ENCODE data around the gene CYP2E1.
"Not testable (repeated sequence)": the region's sequence is repeated elsewhere in the genome, so short reads cannot be mapped to it uniquely, and the experiment has no call there.

Gene CYP2E1

DNA sequence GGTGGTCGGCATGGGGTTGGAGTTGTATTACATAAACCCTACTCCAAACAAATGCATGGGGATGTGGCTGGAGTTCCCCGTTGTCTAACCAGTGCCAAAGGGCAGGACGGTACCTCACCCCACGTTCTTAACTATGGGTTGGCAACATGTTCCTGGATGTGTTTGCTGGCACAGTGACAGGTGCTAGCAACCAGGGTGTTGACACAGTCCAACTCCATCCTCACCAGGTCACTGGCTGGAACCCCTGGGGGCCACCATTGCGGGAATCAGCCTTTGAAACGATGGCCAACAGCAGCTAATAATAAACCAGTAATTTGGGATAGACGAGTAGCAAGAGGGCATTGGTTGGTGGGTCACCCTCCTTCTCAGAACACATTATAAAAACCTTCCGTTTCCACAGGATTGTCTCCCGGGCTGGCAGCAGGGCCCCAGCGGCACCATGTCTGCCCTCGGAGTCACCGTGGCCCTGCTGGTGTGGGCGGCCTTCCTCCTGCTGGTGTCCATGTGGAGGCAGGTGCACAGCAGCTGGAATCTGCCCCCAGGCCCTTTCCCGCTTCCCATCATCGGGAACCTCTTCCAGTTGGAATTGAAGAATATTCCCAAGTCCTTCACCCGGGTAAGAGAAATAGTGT lies at the start of gene CYP2E1:
Gene CYP2E1 (plus strand): TSS at position 407 of the 632 bp plus-strand sequence. CDS start 33 bp downstream, at position 440.
- in situ Hi-C loops (cut with HindIII; ENCODE audit: low pct_unique_long_range_greater_than_20kb, low sequenced_read_pairs) = no loop called here
- no peak for DNase-seq (ENCODE audit: low read depth in 1 of 2, low spot score in 1 of 2)

DNA sequence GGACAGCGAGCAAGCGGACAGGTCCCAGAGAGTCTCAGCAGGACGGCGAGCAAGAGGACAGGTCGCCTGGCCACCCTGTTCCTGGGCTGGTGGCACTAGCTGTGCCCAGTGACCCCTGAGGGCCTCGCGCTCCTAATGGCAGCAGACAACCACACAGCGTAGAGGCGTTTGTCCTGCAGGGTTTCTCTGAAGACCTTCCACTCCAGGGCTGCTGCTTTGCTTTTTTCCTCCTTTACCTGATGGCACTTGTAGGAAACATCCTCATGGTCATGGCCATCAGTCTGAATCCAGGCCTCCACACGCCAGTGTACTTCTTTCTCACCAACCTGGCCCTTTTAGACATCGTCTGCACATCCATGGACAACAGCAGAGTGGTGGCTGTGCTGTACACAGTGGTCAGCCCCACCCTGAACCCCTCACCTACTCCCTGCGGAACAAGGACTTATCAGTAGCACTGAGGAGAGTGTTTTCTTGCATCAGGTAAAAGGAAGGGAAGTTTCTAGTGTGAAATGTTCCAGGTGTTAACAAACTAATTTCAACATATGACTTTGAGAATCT lies 46.0 kb upstream of the CYP2E1 start:
- in situ Hi-C loops (cut with HindIII; ENCODE audit: low pct_unique_long_range_greater_than_20kb, low sequenced_read_pairs) = no loop called here
- TF ChIP-seq JUND (IDR thresholded peaks at IDR 0.05; ENCODE audit: low read depth) = no peak
- no peak for DNase-seq (ENCODE audit: low read depth in 1 of 2, low spot score in 1 of 2)

More for the DNA sequence above, at the start of gene CYP2E1:
- TF ChIP-seq JUND (IDR thresholded peaks at IDR 0.05; ENCODE audit: low read depth) = no peak

- DNase-seq (ENCODE audit: low read depth in 1 of 2, low spot score in 1 of 2) = no peak
- TF ChIP-seq JUND (IDR thresholded peaks at IDR 0.05; ENCODE audit: low read depth) = no peak
- in situ Hi-C loops (cut with HindIII; ENCODE audit: low pct_unique_long_range_greater_than_20kb, low sequenced_read_pairs) = no loop called here
Measured at GRCh38 chr10:133481657-133482056, 45.5 kb upstream of the CYP2E1 start.

- TF ChIP-seq JUND (IDR thresholded peaks at IDR 0.05; ENCODE audit: low read depth) = no peak
- no peak for DNase-seq (ENCODE audit: low read depth in 1 of 2, low spot score in 1 of 2)
- in situ Hi-C loops (cut with HindIII; ENCODE audit: low pct_unique_long_range_greater_than_20kb, low sequenced_read_pairs) = no loop called here
Measured at GRCh38 chr10:133484818-133485217, 42.3 kb upstream of the CYP2E1 start.

DNA sequence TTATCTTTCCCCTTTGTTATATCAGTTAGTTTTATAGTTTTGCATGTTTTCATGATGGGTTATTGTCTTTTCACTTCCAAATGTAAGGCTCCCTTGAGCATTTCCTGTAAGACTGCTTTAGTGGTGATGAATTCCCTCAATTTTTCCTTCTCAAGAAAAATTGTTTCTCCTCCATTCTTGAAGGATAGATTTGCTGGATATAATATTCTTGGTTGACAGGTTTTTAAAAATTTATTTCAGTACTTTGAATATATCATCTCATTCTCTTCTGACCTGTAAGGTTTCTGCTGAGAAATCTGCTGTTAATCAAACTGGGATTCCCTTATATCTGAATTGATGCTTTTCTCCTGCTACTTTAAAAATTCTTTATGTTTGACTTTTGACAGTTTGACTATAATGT lies 40.1 kb upstream of the CYP2E1 start:
- DNase-seq (ENCODE audit: low read depth in 1 of 2, low spot score in 1 of 2) = no peak
- in situ Hi-C loops (cut with HindIII; ENCODE audit: low pct_unique_long_range_greater_than_20kb, low sequenced_read_pairs) = no loop called here
- TF ChIP-seq JUND (IDR thresholded peaks at IDR 0.05; ENCODE audit: low read depth) = no peak

- no peak for DNase-seq (ENCODE audit: low read depth in 1 of 2, low spot score in 1 of 2)
- in situ Hi-C loops (cut with HindIII; ENCODE audit: low pct_unique_long_range_greater_than_20kb, low sequenced_read_pairs) = no loop called here
- no peak for TF ChIP-seq JUND (IDR thresholded peaks at IDR 0.05; ENCODE audit: low read depth)
Measured at GRCh38 chr10:133488354-133488753, 38.8 kb upstream of the CYP2E1 start.

DNA sequence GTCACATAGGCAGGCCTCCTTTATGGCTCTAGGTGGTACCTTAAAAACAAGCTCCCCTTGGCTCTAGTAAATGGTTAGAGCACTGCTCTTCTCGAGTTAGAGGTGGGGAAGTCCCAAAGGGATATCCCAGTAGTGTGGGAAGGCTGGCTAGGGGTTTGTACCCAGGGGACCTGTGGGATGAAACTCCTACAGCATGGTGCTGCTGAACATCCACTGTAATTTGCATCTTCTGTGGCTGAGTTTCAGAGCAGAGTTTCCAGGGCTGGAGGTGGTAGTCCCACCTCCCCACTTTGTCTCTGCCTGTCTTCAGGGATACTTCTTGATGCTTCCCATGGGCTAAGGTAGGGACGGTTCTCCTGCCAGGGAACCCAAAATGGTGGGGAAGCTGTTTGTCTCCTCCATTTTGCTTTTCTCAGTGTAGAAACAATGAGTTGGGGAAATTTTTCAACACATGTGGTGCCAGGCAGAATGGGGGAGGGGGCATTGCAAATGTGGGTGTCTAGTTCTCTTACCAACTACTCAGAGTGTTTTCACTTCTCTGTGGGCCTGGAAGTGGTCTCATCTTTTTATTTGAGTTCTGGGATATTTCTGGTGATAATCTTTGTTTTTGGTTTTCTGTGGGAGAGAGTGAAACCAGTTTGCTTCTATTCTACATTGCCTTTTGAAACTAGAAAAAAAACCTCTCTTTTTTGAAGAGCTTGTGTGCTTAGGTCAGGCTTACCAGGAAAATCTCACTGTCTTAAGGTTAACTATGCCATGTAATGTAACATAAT lies 37.2 kb upstream of the CYP2E1 start:
- no peak for TF ChIP-seq JUND (IDR thresholded peaks at IDR 0.05; ENCODE audit: low read depth)
- in situ Hi-C loops (cut with HindIII; ENCODE audit: low pct_unique_long_range_greater_than_20kb, low sequenced_read_pairs) = no loop called here
- DNase-seq (ENCODE audit: low read depth in 1 of 2, low spot score in 1 of 2) = no peak

GRCh38 chr10:133493562-133493961 lies 33.6 kb upstream of the CYP2E1 start:
- in situ Hi-C loops (cut with HindIII; ENCODE audit: low pct_unique_long_range_greater_than_20kb, low sequenced_read_pairs) = not testable (repeated sequence)

DNA sequence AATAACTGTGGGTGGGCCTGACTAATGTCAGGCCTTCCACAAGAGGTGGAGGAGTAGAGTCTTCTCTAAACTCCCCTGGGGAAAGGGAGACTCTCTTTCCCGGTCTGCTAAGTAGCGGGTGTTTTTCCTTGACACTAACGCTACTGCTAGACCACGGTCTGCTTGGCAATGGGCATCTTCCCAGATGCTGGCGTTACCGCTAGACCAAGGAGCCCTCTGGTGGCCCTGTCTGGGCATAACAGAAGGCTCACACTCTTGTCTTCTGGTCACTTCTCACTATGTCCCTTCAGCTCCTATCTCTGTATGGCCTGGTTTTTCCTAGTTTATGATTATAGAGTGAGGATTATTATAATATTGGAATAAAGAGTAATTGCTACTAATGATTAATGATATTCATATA lies 29.8 kb upstream of the CYP2E1 start:
- peak in 1 of 2 experiments; percentile 52 for DNase-seq (ENCODE audit: low read depth in 1 of 2, low spot score in 1 of 2)
- in situ Hi-C loops (cut with HindIII; ENCODE audit: low pct_unique_long_range_greater_than_20kb, low sequenced_read_pairs) = not testable (repeated sequence)

More at GRCh38 chr10:133493562-133493961, 33.6 kb upstream of the CYP2E1 start:
- DNase-seq (ENCODE audit: low read depth in 1 of 2, low spot score in 1 of 2) = not testable (repeated sequence)

GRCh38 chr10:133499176-133499575 lies 28.0 kb upstream of the CYP2E1 start:
- DNase-seq (ENCODE audit: low read depth in 1 of 2, low spot score in 1 of 2); in situ Hi-C loops (cut with HindIII; ENCODE audit: low pct_unique_long_range_greater_than_20kb, low sequenced_read_pairs): not testable (repeated sequence)

GRCh38 chr10:133500897-133501296 lies 26.3 kb upstream of the CYP2E1 start:
- in situ Hi-C loops (cut with HindIII; ENCODE audit: low pct_unique_long_range_greater_than_20kb, low sequenced_read_pairs) = not testable (repeated sequence)

GRCh38 chr10:133509700-133510099 lies 17.5 kb upstream of the CYP2E1 start:
- DNase-seq (ENCODE audit: low read depth in 1 of 2, low spot score in 1 of 2) = no peak
- in situ Hi-C loops (cut with HindIII; ENCODE audit: low pct_unique_long_range_greater_than_20kb, low sequenced_read_pairs) = no loop called here
- TF ChIP-seq JUND (IDR thresholded peaks at IDR 0.05; ENCODE audit: low read depth) = no peak

More at GRCh38 chr10:133500897-133501296, 26.3 kb upstream of the CYP2E1 start:
- not testable (repeated sequence) for DNase-seq (ENCODE audit: low read depth in 1 of 2, low spot score in 1 of 2)

- in situ Hi-C loops (cut with HindIII; ENCODE audit: low pct_unique_long_range_greater_than_20kb, low sequenced_read_pairs) = no loop called here
- no peak for DNase-seq (ENCODE audit: low read depth in 1 of 2, low spot score in 1 of 2)
- TF ChIP-seq JUND (IDR thresholded peaks at IDR 0.05; ENCODE audit: low read depth) = no peak
Measured at GRCh38 chr10:133511408-133511807, 15.8 kb upstream of the CYP2E1 start.

All from T47D (cell line).